Epithelial cell of esophagus (primary cell): ENCODE measurements around the gene ALDH1L1.
A peak's percentile ranks its signal among the peaks of the same experiment; 100 is the strongest.

Experiments used
- DNase-seq: peaks from one replicate; pipeline ENCODE4 v3.0.0; 2010; ENCODE audit warnings: low read depth
- H3K4me3 ChIP-seq: 2 replicates; pipeline ENCODE4 v1.5.1; 2011; ENCODE audit warnings: mild to moderate bottlenecking, low read length, control low read depth
- TF ChIP-seq, protein P1 (sequence below): IDR thresholded peaks from 2 replicates; pipeline ENCODE4 v1.5.1; 2011; ENCODE audit warnings: low read depth, mild to moderate bottlenecking, low read length, control low read depth, inconsistent platforms; ENCODE audit not compliant: insufficient read depth; ENCODE audit errors: missing control alignments

The ALDH1L1 gene

DNA sequence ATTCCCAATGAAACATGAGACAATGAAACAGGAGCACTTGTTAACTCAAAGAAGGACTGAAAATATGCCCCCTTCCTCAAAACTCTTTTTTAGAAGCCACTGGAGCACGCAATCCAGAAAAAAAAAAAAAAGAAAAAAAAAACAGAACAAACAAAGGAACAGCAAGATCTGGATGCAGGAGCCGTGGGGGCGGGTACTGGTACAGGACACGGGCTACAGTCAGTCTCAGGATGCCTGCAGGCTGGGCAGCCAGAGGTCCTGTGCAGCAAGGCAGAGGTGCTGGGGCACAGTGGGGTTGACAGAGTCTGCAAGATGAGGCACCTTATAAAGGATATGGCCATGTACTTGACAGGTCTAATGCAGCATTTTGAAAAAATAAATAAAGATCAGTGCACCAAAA lies 22.3 kb upstream of the ALDH1L1 start:
- DNase-seq, result no peak
- TF ChIP-seq, protein P1, sequence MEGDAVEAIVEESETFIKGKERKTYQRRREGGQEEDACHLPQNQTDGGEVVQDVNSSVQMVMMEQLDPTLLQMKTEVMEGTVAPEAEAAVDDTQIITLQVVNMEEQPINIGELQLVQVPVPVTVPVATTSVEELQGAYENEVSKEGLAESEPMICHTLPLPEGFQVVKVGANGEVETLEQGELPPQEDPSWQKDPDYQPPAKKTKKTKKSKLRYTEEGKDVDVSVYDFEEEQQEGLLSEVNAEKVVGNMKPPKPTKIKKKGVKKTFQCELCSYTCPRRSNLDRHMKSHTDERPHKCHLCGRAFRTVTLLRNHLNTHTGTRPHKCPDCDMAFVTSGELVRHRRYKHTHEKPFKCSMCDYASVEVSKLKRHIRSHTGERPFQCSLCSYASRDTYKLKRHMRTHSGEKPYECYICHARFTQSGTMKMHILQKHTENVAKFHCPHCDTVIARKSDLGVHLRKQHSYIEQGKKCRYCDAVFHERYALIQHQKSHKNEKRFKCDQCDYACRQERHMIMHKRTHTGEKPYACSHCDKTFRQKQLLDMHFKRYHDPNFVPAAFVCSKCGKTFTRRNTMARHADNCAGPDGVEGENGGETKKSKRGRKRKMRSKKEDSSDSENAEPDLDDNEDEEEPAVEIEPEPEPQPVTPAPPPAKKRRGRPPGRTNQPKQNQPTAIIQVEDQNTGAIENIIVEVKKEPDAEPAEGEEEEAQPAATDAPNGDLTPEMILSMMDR, result no peak
- no peak overlapping the region for H3K4me3 ChIP-seq

DNA sequence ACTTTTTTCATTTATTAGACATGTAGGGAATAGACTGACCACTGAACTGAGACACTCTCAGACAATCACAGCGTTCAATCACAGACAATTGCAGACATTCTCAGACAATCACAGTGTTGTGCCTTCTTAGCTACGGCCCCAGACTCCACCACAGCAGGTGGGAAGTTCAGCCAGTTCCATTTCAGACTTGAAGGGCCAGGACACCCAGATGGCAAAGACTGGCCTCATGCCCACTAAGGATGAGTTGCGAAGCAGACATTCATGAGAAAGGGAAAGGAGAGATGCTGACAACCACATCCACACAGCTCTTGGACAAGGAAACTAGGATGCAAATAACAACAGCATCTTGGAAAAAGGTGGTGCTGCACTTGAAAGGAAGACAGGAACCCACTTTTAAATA lies 21.9 kb upstream of the ALDH1L1 start:
- TF ChIP-seq, protein P1, result no peak
- H3K4me3 ChIP-seq, result no peak overlapping the region
- no peak for DNase-seq

DNA sequence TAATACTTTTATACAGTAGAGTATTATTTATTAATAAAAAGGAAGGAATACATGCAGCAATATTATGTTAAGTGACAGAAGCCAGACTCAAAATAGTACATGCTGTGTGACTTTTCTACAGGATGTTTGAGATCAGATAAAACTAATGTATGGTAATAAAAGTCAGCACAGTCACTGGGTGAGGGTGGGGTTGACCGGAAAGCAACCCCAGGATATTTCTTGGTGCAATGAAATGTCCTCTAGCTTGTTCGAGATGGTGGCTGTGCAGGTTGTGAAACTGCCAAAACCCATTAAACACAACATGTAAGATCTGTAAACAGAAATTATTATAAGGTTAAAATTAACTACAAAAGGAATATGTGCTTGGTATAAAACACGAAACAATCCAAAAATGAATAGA lies 20.8 kb upstream of the ALDH1L1 start:
- TF ChIP-seq, protein P1, result no peak
- no peak for DNase-seq
- no peak overlapping the region for H3K4me3 ChIP-seq

DNA sequence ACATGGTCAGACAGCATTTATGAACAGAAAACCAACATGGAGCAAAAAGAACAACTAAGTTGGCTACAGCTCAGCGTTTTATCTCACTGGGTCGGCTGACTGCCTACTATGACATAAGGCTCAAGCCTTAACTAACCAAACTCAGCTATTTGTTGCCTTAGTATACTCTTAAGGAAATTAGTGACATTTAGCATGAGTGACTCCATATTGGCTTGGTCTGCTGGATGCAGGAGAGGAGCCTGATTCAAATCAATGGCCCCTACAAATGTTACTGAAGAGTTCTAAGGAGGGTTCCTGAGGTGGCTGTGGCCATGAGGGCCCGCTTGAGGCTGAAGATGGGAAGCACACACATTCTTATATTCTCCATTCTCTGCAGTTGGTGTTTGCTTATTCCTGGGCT lies 20.1 kb upstream of the ALDH1L1 start:
- DNase-seq, result no peak
- TF ChIP-seq, protein P1, result no peak
- no peak overlapping the region for H3K4me3 ChIP-seq

DNA sequence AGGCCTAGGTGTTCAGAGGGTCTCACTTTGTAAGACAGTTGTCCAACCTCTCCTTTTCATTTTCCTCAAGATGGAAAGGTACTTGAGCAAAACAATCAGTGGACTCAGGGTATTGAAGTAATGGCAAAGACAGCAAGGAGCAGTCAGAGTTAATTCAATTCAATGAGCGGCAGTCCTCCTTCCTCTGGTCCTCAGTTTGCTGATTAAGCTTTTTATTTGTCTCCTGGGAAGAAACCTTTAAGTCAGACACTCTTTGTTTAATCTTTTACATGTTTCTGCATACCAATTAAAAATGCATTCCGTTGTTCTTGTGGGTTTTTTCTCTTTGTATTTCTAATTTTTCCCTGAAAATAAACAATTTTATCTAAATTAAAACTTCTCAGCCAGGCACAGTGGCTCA lies 18.9 kb upstream of the ALDH1L1 start:
- no peak for DNase-seq
- no peak overlapping the region for H3K4me3 ChIP-seq
- TF ChIP-seq, protein P1, result no peak

DNA sequence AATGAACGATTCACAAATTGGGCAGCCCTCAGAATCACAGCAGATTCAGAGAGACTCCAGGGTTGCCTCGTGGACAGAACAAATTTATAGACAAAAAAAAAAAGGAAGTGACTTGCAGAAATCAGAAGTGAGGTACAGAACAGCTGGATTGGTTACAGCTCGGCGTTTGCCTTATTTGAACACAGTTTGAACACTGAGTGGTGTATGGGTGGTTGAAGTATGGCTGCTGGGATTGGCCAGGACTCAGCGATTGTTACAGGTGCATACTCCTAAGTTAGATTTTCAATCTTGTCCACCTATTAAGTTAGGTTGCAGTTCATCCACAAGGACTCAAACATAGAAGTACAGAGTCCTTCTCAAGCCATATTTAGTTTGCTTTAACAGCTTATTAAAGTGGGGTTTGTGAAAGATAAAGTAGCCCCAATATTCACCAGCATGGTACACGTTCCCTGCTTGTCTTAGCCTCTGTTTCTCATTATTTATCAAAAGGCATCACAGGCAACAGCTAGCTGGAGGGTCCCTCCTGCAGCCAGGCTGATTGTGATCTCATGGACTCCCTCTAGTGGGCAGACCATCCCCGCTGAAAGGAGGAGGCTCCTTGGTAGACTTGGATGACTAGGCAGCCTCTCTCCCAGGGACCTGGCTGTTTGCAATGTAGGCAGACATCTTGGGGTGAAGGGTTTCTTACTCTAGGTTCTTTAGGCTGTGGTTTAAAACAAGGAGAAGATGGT lies 17.6 kb upstream of the ALDH1L1 start:
- peak; percentile 72 for DNase-seq
- no peak overlapping the region for H3K4me3 ChIP-seq
- TF ChIP-seq, protein P1, result peak; percentile 83

DNA sequence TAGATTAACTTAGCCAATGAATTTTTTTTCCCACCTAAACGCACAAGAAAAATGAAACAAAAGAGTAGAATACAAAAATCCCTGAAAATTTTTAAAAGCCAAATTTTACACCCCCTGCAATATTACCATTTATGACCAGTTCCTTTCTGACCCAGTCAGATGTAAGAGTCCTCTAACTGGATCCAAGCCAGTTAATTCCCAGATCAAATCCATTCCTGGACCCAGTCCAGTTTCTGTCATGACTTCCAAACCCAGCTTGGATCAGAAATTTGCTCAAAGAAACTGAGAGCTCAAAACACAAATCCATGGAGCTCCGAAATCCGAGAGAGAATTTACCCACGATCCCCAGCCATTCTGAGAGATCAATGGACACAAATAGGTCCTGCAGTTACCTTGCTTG lies 17.0 kb upstream of the ALDH1L1 start:
- TF ChIP-seq, protein P1, result no peak
- no peak for DNase-seq
- H3K4me3 ChIP-seq, result no peak overlapping the region
